Occipital lobe (tissue), 2 donors: ENCODE data around the gene C1orf21. TPM values are rescaled to one million over a fixed set of nuclear protein-coding genes. Genes with fewer than 3 reads are reported as not detected.

Source experiments
- DNase-seq: peaks from one replicate; lab custom pipeline; 2025; lab: John Stamatoyannopoulos, UW
- total RNA-seq: library from RNA; depleted of rRNA; stranded (reverse); fragments of >200 nt; gene quantifications from one replicate; pipeline ENCODE4 v1.2.3, GENCODE V29; 2014

C1orf21 gene
- total RNA-seq, 1 donor from 2014 or later = 31.7 TPM

- DNase-seq = no peak
Measured at GRCh38 chr1:184445997-184446396, 59.2 kb downstream of the C1orf21 start.

- DNase-seq = no peak
Measured at GRCh38 chr1:184447651-184448185, 60.9 kb downstream of the C1orf21 start.

- DNase-seq = no peak
Measured at GRCh38 chr1:184449916-184450315, 63.1 kb downstream of the C1orf21 start.

- DNase-seq = no peak
Measured at GRCh38 chr1:184455786-184456185, 69.0 kb downstream of the C1orf21 start.

- DNase-seq = no peak
Measured at GRCh38 chr1:184456189-184456588, 69.4 kb downstream of the C1orf21 start.

GRCh38 chr1:184457500-184457899, 70.7 kb downstream of the C1orf21 start:
- DNase-seq = peak; percentile 23

GRCh38 chr1:184461321-184461720, 74.5 kb downstream of the C1orf21 start:
- DNase-seq = no peak

- DNase-seq = no peak
Measured at GRCh38 chr1:184462155-184462554, 75.3 kb downstream of the C1orf21 start.

GRCh38 chr1:184462990-184463389, 76.2 kb downstream of the C1orf21 start:
- no peak for DNase-seq

GRCh38 chr1:184463680-184464079, 76.9 kb downstream of the C1orf21 start:
- no peak for DNase-seq

GRCh38 chr1:184464757-184465156, 77.9 kb downstream of the C1orf21 start:
- DNase-seq = no peak

- DNase-seq = no peak
Measured at GRCh38 chr1:184465489-184466146, 78.8 kb downstream of the C1orf21 start.

GRCh38 chr1:184467295-184467694, 80.5 kb downstream of the C1orf21 start:
- DNase-seq = no peak

- DNase-seq = no peak
Measured at GRCh38 chr1:184469396-184469795, 82.6 kb downstream of the C1orf21 start.

- no peak for DNase-seq
Measured at GRCh38 chr1:184471686-184472085, 84.9 kb downstream of the C1orf21 start.

GRCh38 chr1:184472136-184472535, 85.3 kb downstream of the C1orf21 start:
- no peak for DNase-seq

- no peak for DNase-seq
Measured at GRCh38 chr1:184473176-184473966, 86.5 kb downstream of the C1orf21 start.

GRCh38 chr1:184476187-184476586, 89.4 kb downstream of the C1orf21 start:
- no peak for DNase-seq

- no peak for DNase-seq
Measured at GRCh38 chr1:184479435-184480167, 92.8 kb downstream of the C1orf21 start.

- DNase-seq = no peak
Measured at GRCh38 chr1:184480736-184481135, 93.9 kb downstream of the C1orf21 start.

GRCh38 chr1:184482136-184482535, 95.3 kb downstream of the C1orf21 start:
- no peak for DNase-seq

- no peak for DNase-seq
Measured at GRCh38 chr1:184483101-184483683, 96.4 kb downstream of the C1orf21 start.
